ENCODE data around the gene RNH1. TPM values are rescaled to one million over a fixed set of nuclear protein-coding genes. Genes with fewer than 3 reads are reported as not detected.

Gene RNH1
- polyA plus RNA-seq, 1 of the 3 experiments (the other 2 are of a cell fraction), result 147 TPM

DNA sequence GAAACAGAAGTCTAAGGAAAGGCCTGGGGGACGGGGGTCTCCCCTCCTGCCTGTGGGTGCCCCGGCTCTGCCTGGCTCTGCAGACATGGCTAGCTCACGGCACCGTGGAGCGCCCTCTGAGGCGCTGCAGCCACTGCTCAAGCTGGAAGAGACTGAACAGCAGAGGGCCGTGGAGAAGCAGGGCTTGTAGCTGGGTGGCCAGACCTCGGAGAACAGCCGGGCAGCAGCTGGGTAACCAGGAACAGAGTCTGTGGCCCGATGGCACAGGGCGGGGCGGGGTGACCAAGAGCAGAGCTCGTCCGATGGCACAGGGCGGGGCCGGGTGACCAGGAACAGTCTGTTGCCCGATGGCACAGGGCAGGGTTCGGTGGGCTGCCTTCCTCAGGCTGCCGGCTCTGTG is 18.1 kb downstream of the RNH1 start:
- ChIA-PET CTCF (no interaction called here), POLR2A (no interaction called here)
- DNase-seq, result no peak
- Histone ChIP-seq H3K4me3 (ENCODE audit: low read depth in 2 of 2, low read length in 1 of 2) (no peak overlapping the region), H3K4me2 (no peak overlapping the region), H2AFZ (ENCODE audit: low read depth) (no peak overlapping the region), H3K27ac (ENCODE audit: low read depth in 2 of 2, low read length in 1 of 2) (no peak overlapping the region), H3K79me2 (ENCODE audit: insufficient read depth) (no peaks in the 10 kb centered on the region; the same call in 1 of the 2 replicates), H3K36me3 (replicated peaks in 1 of 2; ENCODE audit: control insufficient read depth in 1 of 2, insufficient read depth in 2 of 2, low read length in 1 of 2) (peaks cover 0 to 26% of the 10 kb centered on the region in 2 experiments), H3K27me3 (ENCODE audit: insufficient read depth) (no peaks in the 10 kb centered on the region), H3K9ac (no peak overlapping the region), H3F3A (replicated peaks; ENCODE audit: insufficient read depth) (no peaks in the 10 kb centered on the region), H4K20me1 (ENCODE audit: insufficient read depth) (no peaks in the 10 kb centered on the region), H3K9me3 (no peaks in the 10 kb centered on the region), H3K4me1 (ENCODE audit: control insufficient read depth in 1 of 2, insufficient read depth in 2 of 2, low read depth in 1 of 2, low read length in 1 of 2) (no peaks in the 10 kb centered on the region), H3K9me2 (no peaks in the 10 kb centered on the region)
- WGBS (ENCODE audit: low lambda C conversion rate), result 97% methylated on average over 16 of the region's 19 CpGs
- TF ChIP-seq RAD21 (IDR thresholded peaks at IDR 0.05; ENCODE audit: low read length) (no peak), CHD2 (IDR thresholded peaks at IDR 0.05; ENCODE audit: low read length, partially characterized antibody) (no peak), MEF2A (IDR thresholded peaks at IDR 0.05; ENCODE audit: borderline replicate concordance, low read depth) (no peak), FOXM1 (IDR thresholded peaks at IDR 0.05; ENCODE audit: low read depth) (no peak), YY1 (IDR thresholded peaks at IDR 0.05; ENCODE audit: low read depth) (no peak), RCOR1 (IDR thresholded peaks at IDR 0.05; ENCODE audit: low read length) (no peak), GATA2 (CRISPR knock-in tag; IDR thresholded peaks at IDR 0.05) (no peak), FOXJ3 (CRISPR knock-in tag; IDR thresholded peaks at IDR 0.05) (no peak), TCF12 (IDR thresholded peaks at IDR 0.05) (no peak), TAF1 (IDR thresholded peaks at IDR 0.05; ENCODE audit: borderline replicate concordance, low read depth, low read length) (no peak), JUND (IDR thresholded peaks at IDR 0.05) (no peak), RXRA (IDR thresholded peaks at IDR 0.05; ENCODE audit: borderline replicate concordance, low read depth) (no peak), SMC3 (IDR thresholded peaks at IDR 0.05; ENCODE audit: low read depth, low read length) (no peak), MXI1 (IDR thresholded peaks at IDR 0.05; ENCODE audit: low read depth, low read length) (no peak)
- TF ChIP-seq, protein P1, sequence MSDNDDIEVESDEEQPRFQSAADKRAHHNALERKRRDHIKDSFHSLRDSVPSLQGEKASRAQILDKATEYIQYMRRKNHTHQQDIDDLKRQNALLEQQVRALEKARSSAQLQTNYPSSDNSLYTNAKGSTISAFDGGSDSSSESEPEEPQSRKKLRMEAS (IDR thresholded peaks at IDR 0.05; ENCODE audit: low read depth), result no peak
- TF ChIP-seq, protein P2, sequence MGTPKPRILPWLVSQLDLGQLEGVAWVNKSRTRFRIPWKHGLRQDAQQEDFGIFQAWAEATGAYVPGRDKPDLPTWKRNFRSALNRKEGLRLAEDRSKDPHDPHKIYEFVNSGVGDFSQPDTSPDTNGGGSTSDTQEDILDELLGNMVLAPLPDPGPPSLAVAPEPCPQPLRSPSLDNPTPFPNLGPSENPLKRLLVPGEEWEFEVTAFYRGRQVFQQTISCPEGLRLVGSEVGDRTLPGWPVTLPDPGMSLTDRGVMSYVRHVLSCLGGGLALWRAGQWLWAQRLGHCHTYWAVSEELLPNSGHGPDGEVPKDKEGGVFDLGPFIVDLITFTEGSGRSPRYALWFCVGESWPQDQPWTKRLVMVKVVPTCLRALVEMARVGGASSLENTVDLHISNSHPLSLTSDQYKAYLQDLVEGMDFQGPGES (IDR thresholded peaks at IDR 0.05; ENCODE audit: low read depth, low read length), result no peak
- TF ChIP-seq, protein P3, sequence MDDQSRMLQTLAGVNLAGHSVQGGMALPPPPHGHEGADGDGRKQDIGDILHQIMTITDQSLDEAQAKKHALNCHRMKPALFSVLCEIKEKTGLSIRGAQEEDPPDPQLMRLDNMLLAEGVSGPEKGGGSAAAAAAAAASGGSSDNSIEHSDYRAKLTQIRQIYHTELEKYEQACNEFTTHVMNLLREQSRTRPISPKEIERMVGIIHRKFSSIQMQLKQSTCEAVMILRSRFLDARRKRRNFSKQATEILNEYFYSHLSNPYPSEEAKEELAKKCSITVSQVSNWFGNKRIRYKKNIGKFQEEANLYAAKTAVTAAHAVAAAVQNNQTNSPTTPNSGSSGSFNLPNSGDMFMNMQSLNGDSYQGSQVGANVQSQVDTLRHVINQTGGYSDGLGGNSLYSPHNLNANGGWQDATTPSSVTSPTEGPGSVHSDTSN (IDR thresholded peaks at IDR 0.05), result no peak
- TF ChIP-seq, protein P4, sequence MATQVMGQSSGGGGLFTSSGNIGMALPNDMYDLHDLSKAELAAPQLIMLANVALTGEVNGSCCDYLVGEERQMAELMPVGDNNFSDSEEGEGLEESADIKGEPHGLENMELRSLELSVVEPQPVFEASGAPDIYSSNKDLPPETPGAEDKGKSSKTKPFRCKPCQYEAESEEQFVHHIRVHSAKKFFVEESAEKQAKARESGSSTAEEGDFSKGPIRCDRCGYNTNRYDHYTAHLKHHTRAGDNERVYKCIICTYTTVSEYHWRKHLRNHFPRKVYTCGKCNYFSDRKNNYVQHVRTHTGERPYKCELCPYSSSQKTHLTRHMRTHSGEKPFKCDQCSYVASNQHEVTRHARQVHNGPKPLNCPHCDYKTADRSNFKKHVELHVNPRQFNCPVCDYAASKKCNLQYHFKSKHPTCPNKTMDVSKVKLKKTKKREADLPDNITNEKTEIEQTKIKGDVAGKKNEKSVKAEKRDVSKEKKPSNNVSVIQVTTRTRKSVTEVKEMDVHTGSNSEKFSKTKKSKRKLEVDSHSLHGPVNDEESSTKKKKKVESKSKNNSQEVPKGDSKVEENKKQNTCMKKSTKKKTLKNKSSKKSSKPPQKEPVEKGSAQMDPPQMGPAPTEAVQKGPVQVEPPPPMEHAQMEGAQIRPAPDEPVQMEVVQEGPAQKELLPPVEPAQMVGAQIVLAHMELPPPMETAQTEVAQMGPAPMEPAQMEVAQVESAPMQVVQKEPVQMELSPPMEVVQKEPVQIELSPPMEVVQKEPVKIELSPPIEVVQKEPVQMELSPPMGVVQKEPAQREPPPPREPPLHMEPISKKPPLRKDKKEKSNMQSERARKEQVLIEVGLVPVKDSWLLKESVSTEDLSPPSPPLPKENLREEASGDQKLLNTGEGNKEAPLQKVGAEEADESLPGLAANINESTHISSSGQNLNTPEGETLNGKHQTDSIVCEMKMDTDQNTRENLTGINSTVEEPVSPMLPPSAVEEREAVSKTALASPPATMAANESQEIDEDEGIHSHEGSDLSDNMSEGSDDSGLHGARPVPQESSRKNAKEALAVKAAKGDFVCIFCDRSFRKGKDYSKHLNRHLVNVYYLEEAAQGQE (IDR thresholded peaks at IDR 0.05; ENCODE audit: low read depth, low read length), result no peak
- TF ChIP-seq, protein P5, sequence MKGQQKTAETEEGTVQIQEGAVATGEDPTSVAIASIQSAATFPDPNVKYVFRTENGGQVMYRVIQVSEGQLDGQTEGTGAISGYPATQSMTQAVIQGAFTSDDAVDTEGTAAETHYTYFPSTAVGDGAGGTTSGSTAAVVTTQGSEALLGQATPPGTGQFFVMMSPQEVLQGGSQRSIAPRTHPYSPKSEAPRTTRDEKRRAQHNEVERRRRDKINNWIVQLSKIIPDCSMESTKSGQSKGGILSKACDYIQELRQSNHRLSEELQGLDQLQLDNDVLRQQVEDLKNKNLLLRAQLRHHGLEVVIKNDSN (IDR thresholded peaks at IDR 0.05; ENCODE audit: borderline replicate concordance, low read depth), result no peak
- TF ChIP-seq, protein P6, sequence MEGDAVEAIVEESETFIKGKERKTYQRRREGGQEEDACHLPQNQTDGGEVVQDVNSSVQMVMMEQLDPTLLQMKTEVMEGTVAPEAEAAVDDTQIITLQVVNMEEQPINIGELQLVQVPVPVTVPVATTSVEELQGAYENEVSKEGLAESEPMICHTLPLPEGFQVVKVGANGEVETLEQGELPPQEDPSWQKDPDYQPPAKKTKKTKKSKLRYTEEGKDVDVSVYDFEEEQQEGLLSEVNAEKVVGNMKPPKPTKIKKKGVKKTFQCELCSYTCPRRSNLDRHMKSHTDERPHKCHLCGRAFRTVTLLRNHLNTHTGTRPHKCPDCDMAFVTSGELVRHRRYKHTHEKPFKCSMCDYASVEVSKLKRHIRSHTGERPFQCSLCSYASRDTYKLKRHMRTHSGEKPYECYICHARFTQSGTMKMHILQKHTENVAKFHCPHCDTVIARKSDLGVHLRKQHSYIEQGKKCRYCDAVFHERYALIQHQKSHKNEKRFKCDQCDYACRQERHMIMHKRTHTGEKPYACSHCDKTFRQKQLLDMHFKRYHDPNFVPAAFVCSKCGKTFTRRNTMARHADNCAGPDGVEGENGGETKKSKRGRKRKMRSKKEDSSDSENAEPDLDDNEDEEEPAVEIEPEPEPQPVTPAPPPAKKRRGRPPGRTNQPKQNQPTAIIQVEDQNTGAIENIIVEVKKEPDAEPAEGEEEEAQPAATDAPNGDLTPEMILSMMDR (IDR thresholded peaks at IDR 0.05), result no peak

Measured in SK-N-SH (cell line).